Esophagus muscularis mucosa (tissue), 4 donors: Measurements from ENCODE around the gene TPH2.

ENCODE experiments used
- EP300 ChIP-seq: sonication (generic); formaldehyde crosslinking; IDR thresholded peaks from one replicate; pipeline ENCODE4 v1.6.1; 2017; ENCODE audit warnings: antibody characterized with exemption
- POLR2A ChIP-seq: fragments of 450-650 bp; IDR thresholded peaks from one replicate; pipeline ENCODE4 v1.6.1; 2017; ENCODE audit warnings: antibody characterized with exemption, moderate library complexity, mild to moderate bottlenecking, low read depth
- POLR2AphosphoS5 ChIP-seq, 2 donors: sonication (generic); formaldehyde crosslinking; IDR thresholded peaks; one replicate each; pipeline ENCODE4 v1.6.1; 2017; ENCODE audit warnings: antibody characterized with exemption in 2 of 2
- TF ChIP-seq, protein P1 (sequence below), 3 experiments: fragments of 200-600 bp in 2 of 3; fragments of 450-650 bp in 1 of 3; sonication (generic) in 2 of 3; IDR thresholded peaks; one replicate each; pipeline ENCODE4 v1.5.1; 2017 to 2019; ENCODE audit warnings: antibody characterized with exemption in 3 of 3, mild to moderate bottlenecking in 2 of 3, moderate library complexity in 1 of 3

DNA sequence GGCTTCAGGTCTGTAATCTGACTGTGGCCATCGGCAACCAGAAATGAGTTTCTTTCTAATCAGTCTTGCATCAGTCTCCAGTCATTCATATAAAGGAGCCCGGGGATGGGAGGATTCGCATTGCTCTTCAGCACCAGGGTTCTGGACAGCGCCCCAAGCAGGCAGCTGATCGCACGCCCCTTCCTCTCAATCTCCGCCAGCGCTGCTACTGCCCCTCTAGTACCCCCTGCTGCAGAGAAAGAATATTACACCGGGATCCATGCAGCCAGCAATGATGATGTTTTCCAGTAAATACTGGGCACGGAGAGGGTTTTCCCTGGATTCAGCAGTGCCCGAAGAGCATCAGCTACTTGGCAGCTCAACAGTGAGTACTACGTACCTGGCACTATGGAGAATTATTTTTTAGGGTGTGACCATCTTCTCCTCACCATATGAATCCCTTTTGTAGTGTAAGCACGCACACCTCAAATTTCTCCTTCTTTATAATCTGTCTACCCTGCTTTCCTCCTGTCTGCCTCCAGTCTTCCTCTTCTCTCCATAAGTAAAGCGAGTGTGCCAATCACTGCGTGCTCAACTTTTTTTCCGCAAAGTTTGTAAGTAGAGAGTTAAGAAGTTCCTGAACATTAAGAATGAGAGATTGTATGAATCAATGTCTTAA is at the start of gene TPH2:
- TF ChIP-seq, protein P1, sequence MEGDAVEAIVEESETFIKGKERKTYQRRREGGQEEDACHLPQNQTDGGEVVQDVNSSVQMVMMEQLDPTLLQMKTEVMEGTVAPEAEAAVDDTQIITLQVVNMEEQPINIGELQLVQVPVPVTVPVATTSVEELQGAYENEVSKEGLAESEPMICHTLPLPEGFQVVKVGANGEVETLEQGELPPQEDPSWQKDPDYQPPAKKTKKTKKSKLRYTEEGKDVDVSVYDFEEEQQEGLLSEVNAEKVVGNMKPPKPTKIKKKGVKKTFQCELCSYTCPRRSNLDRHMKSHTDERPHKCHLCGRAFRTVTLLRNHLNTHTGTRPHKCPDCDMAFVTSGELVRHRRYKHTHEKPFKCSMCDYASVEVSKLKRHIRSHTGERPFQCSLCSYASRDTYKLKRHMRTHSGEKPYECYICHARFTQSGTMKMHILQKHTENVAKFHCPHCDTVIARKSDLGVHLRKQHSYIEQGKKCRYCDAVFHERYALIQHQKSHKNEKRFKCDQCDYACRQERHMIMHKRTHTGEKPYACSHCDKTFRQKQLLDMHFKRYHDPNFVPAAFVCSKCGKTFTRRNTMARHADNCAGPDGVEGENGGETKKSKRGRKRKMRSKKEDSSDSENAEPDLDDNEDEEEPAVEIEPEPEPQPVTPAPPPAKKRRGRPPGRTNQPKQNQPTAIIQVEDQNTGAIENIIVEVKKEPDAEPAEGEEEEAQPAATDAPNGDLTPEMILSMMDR (IDR thresholded peaks at IDR 0.05), result peak in 2 of 3 experiments; percentile 11 to 28
- TF ChIP-seq POLR2A (no peak), POLR2AphosphoS5 (IDR thresholded peaks at IDR 0.05) (no peak), EP300 (no peak)
